Measurements from ENCODE around the gene TANGO6.
"Not testable (repeated sequence)": the region's sequence is repeated elsewhere in the genome, so short reads cannot be mapped to it uniquely, and the experiment has no call there.

- not testable (repeated sequence) for TF ChIP-seq POLR2A, EP300 (IDR thresholded peaks at IDR 0.05)
- TF ChIP-seq, protein P1, sequence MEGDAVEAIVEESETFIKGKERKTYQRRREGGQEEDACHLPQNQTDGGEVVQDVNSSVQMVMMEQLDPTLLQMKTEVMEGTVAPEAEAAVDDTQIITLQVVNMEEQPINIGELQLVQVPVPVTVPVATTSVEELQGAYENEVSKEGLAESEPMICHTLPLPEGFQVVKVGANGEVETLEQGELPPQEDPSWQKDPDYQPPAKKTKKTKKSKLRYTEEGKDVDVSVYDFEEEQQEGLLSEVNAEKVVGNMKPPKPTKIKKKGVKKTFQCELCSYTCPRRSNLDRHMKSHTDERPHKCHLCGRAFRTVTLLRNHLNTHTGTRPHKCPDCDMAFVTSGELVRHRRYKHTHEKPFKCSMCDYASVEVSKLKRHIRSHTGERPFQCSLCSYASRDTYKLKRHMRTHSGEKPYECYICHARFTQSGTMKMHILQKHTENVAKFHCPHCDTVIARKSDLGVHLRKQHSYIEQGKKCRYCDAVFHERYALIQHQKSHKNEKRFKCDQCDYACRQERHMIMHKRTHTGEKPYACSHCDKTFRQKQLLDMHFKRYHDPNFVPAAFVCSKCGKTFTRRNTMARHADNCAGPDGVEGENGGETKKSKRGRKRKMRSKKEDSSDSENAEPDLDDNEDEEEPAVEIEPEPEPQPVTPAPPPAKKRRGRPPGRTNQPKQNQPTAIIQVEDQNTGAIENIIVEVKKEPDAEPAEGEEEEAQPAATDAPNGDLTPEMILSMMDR (IDR thresholded peaks at IDR 0.05): not testable (repeated sequence)
Observed at GRCh38 chr16:69124961-69125360, 281.6 kb downstream of the TANGO6 start.

All from ovary (tissue), 3 donors.